H7 (cell line): ENCODE measurements around the gene P2RY2. TPM values are rescaled to one million over a fixed set of nuclear protein-coding genes. Genes with fewer than 3 reads are reported as not detected.
"Not testable (repeated sequence)": the region's sequence is repeated elsewhere in the genome, so short reads cannot be mapped to it uniquely, and the experiment has no call there.

Experiments used
- DNase-seq: peaks from one replicate; pipeline ENCODE4 v3.0.0; 2012
- H3K27me3 ChIP-seq: 2 replicates; pipeline ENCODE4 v1.6.0; 2011; ENCODE audit warnings: mild to moderate bottlenecking, low read length; ENCODE audit not compliant: control insufficient read depth, insufficient read depth
- H3K36me3 ChIP-seq: replicated peaks from 2 replicates; pipeline ENCODE4 v1.5.1; 2011; ENCODE audit warnings: low read length; ENCODE audit not compliant: control insufficient read depth, insufficient read depth
- H3K4me3 ChIP-seq: 2 replicates; pipeline ENCODE4 v1.5.1; 2011; ENCODE audit warnings: low read depth, mild to moderate bottlenecking, control low read depth, low read length, moderate library complexity; ENCODE audit not compliant: insufficient read depth
- total RNA-seq: library from RNA; depleted of rRNA; stranded (reverse); fragments of >200 nt; shearing (Covaris generic); gene quantifications from 2 replicates; pipeline ENCODE4 v1.2.3, GENCODE V29; 2014

P2RY2 gene
- total RNA-seq, 1 experiment from 2014 or later, result 0.35 TPM

DNA sequence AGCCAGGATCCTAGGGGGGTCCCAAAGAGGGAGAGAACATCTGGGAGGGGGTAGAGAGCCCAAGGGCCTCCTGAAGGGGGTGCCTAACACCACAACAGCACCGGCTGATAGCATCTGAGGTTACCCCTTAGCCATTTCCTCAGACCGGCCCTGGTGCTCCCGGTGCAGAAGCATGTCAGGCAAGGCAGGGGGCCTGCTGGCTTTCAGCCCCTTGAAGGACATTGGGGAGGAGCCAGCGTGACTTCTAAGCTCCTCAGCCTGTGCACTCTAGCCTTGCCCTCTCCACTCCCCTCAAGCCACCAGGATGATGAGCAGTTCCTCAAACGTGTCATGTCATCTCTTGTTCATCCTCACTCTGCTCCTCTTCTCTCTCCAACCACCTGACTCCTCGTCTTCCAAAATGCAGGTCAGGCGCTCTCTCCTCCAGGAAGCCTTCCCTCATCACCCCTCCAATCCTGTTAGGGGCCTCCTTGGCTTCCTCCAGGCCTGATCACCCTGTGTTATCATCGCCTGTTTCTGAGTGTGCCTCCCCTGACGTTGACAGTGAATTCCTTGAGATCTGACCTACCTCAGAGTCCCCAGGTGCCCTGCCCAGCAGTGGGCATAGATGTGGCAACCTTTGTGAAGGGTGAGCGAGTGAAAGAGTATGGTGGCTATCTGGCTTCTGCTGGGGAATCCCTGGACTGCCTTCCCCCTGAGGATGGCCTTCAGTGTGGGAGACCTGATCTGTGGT lies 6.1 kb downstream of the P2RY2 start:
- Histone ChIP-seq H3K36me3 (no peaks in the 10 kb centered on the region), H3K4me3 (no peak overlapping the region), H3K27me3 (peaks cover 9% of the 10 kb centered on the region)
- DNase-seq, result no peak

- Histone ChIP-seq H3K36me3 (no peaks in the 10 kb centered on the region), H3K4me3 (no peak overlapping the region), H3K27me3 (peaks cover 2% of the 10 kb centered on the region; the same call in 1 of the 2 replicates)
- DNase-seq, result peak; percentile 41
Measured at GRCh38 chr11:73225001-73225686, 7.1 kb downstream of the P2RY2 start.

GRCh38 chr11:73225851-73226250 lies 7.8 kb downstream of the P2RY2 start:
- no peak overlapping the region for H3K4me3 ChIP-seq
- no peaks in the 10 kb centered on the region for H3K36me3 ChIP-seq
- no peak for DNase-seq
- no peaks in the 10 kb centered on the region; the same call in 1 of the 2 replicates for H3K27me3 ChIP-seq

- peak; percentile 8 for DNase-seq
- Histone ChIP-seq H3K36me3 (no peaks in the 10 kb centered on the region), H3K27me3 (no peaks in the 10 kb centered on the region; the same call in 1 of the 2 replicates), H3K4me3 (no peak overlapping the region)
Measured at GRCh38 chr11:73226297-73227006, 8.4 kb downstream of the P2RY2 start.

- Histone ChIP-seq H3K36me3 (no peaks in the 10 kb centered on the region), H3K27me3 (no peaks in the 10 kb centered on the region; the same call in 1 of the 2 replicates), H3K4me3 (no peak overlapping the region)
- DNase-seq, result peak; percentile 91
Measured at GRCh38 chr11:73227571-73228211, 9.6 kb downstream of the P2RY2 start.

GRCh38 chr11:73228268-73229134 lies 10.4 kb downstream of the P2RY2 start:
- DNase-seq, result no peak
- no peaks in the 10 kb centered on the region for H3K27me3 ChIP-seq
- no peak overlapping the region for H3K4me3 ChIP-seq
- H3K36me3 ChIP-seq, result no peaks in the 10 kb centered on the region

GRCh38 chr11:73229321-73229895 lies 11.3 kb downstream of the P2RY2 start:
- H3K4me3 ChIP-seq, result no peak overlapping the region
- no peaks in the 10 kb centered on the region for H3K36me3 ChIP-seq
- no peaks in the 10 kb centered on the region for H3K27me3 ChIP-seq
- peak; percentile 36 for DNase-seq

DNA sequence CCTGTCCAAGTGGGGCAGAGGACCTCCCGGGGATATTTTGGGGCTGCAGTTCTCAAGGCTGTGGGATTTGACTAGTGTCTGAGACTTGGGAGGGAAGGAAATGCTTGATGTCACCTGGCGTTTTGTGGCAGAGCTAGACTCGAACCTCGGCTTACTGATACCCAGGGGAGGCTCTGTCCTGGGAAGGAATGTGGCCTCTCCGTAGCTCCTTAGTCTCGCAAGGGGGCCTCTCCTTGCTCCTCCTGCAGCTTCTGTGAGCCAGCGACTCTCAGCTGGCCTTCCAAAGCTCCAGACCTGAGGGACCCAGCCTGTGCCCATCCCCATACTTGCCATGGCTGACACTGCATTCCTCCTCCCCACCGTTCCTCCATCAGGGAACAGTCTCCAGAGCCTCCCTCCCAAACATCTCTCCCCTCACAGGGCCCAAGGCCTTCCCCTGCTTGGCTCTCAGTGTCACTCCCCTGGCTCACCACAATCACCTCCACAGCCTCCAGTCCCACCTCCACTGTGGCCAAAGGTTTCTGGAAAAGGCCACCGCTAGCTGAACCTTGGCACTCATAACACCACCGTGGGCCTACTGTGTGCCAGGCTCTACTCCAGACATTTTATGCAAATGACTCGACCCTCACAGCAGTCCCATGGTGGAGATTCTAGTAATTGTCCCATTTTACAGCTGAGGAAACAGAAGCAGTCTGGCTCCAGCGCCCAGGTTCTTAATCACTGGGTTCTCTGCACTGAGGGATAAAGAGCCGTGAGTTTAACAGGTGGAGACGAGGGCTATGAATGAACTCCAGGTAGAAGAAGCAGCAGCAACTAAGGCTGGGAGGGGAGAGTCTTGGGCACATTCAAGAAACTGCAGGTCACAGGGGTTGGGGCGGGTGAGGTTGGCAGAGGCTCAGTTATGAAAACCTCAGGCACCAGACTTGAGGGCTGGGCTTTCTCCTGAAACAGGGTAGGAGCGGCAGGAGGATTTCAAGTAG lies 12.1 kb downstream of the P2RY2 start:
- DNase-seq, result peak; percentile 16
- Histone ChIP-seq H3K36me3 (no peaks in the 10 kb centered on the region), H3K4me3 (no peak overlapping the region), H3K27me3 (no peaks in the 10 kb centered on the region)

- no peaks in the 10 kb centered on the region for H3K36me3 ChIP-seq
- H3K27me3 ChIP-seq, result no peaks in the 10 kb centered on the region
- no peak for DNase-seq
- H3K4me3 ChIP-seq, result no peak overlapping the region
Measured at GRCh38 chr11:73230931-73231330, 12.8 kb downstream of the P2RY2 start.

DNA sequence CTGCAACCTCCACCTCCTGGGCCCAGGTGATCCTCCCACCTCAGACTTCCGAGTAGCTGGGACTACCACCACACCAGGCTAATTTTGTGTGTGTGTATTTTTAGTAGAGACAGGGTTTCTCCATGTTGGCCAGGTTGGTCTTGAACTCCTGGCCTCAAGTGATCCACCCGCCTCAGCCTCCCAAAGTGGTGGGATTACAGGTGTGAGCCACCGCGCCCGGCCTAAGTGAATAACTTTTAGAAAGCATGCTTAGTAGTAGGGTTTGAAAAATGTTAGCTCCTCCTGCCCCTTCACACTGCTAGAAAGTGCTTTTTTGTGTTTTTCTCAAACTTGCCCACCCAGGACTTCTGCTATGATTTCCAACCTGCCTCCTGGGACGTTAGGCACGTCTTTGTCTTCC lies 14.4 kb downstream of the P2RY2 start:
- DNase-seq, H3K27me3 ChIP-seq, H3K4me3 ChIP-seq, H3K36me3 ChIP-seq: not testable (repeated sequence)

DNA sequence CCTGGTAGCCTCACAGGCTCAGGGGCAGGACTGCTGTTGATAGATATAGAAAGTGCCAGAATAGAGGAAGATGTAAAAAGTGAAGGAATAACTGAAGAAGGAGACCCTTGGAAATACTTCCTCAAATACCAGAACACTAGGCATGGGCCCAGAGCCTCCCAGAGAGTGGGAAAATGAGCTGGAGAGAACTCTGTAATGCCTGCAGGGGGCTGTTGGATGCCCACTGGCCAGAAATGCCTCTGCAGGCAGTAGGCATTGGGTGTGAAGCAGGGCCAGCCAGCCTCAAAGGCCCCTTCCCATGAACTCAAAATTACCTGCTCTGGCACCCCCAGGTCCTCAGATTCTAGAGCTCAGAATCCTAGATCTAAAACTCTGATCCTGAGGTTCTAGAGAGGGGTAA lies 15.1 kb downstream of the P2RY2 start:
- DNase-seq, result no peak
- Histone ChIP-seq H3K27me3 (no peaks in the 10 kb centered on the region), H3K4me3 (no peak overlapping the region), H3K36me3 (no peaks in the 10 kb centered on the region)

GRCh38 chr11:73233692-73234470 lies 15.8 kb downstream of the P2RY2 start:
- no peaks in the 10 kb centered on the region for H3K36me3 ChIP-seq

More at GRCh38 chr11:73233692-73234470, 15.8 kb downstream of the P2RY2 start:
- Histone ChIP-seq H3K27me3 (no peaks in the 10 kb centered on the region), H3K4me3 (no peak overlapping the region)
- no peak for DNase-seq
